DMS79 (cell line): ENCODE results near the gene CDC42SE2.

Source experiments
- DNase-seq: peaks from one replicate; lab custom pipeline; 2025; lab: John Stamatoyannopoulos, UW

Gene CDC42SE2, protein sequence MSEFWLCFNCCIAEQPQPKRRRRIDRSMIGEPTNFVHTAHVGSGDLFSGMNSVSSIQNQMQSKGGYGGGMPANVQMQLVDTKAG

DNA sequence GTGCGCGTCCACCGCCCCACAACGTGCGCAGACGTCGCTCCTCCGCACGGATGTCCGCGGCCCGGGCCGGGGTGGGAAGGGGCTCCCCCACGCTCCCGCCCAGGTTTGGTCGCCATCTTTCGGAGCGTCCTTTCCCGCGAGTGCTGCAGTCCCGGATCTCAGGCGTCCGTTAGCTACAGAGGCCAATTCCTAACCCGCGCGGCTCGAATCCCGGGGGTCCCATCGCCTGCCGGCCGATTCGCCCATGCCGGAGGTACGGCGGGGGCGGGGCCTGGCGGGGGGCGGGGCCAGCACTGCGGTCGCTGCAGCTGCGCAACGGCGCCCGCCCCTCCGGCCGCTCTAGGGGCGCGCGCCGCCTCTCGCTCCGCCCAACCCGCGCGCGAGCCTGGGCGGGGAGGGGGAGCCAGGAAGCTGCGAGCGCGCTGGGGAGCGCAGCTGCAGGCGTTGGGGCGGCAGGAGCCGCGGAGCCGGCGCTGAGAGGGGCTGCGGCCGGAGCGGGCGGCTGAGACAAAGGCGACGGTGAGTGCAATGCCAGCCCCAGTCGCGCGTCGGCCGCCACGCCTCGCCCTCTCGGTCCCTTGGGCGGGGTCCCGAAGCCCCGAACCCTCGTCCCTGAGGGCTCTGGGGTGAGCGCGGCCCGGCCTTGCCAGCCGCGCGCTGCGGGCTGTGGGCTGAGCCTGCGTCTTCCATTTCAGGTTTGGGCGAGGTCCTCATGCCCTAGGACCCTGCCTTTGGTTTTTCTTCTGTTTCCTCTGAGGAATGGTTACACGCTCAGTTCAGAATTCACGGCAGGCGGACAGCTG, at the start of gene CDC42SE2:
TSS of gene CDC42SE2 (plus strand) at position 406 of the 803 bp plus-strand sequence. CDS start 95,441 bp downstream, outside the sequence.
- DNase-seq = peak; percentile 33

DNA sequence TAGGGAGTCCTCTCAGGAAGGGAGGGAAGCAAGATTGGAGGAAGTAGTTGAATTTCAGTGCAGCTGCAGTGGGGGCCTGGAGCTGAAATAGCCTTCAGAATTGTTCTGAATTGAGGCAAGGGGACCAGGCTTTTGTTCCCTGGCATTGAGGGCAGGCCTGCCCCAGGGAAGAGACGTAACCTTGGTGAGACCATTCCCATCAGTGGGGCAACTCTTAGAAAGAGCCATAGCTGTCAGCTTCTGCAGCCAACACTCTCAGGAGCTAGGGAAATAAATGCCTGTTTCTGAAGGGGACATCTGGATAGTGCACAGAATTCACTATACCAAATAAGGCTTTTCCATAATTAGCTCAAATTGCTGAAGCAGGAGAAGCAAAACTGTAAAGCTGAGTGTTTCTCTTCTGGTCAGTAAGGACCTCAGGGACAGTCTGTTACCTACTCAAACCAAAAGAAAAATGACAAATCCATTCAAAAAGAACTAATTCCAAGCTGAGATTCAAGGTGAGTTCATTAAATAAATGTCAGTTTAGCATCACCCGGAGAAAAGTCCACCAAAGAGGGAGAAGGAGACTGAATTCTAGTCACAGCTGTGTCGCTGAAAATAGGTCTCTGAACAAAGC, 49.1 kb upstream of the CDC42SE2 start:
- DNase-seq = no peak

DNA sequence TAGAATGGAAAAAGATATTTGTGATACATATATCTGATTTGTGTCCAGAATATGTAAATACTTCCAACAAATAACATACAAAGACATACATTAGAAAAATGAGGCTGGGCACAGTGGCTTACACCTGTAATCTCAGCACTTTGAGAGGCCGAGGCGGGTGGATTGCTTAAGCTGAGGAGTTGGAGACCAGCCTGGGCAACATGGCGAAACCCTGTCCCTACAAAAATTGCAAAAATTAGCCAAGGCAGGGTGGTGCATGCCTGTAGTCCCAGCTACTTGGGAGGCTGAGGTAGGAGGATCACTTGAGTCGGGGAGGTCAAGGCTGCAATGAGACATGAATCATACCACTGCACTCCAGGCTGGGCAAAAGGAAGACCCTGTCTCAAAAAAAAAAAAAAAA, 46.1 kb upstream of the CDC42SE2 start:
- no peak for DNase-seq

DNA sequence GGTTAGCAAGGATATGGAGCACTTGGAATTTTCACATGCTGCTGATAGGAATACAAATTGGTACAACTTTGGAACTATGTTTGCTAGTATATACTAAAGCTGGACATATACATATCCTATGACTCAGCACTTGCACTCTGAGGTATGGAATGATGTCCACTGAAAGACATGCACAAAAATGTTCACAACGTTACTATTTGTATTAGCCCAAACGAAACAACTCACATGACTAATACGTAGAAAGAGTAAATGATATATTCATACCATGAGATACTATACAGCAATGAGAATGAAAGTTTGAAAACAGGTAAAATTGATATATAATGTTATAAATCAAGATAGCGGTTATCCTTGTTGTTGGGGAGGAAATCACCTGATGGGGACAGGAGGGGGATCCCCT, 45.5 kb upstream of the CDC42SE2 start:
- no peak for DNase-seq

DNA sequence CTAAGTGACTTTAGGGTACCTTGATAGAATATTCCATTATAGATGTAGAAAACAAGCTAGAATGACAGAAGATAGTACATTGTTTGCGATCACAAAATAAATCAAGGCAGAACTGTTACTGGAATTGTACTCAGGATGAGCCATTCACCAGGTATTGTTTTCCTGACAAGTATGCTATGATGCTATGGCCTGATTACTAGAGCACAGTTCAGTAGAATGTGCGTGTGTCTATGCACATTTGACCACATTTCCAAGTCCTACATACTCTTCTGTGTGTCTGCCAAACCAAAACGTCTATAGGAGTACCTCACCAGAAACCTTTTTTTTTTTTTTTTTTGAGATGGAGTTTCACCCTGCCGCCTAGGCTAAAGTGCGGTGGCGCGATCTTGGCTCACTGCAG, 43.3 kb upstream of the CDC42SE2 start:
- DNase-seq = no peak

DNA sequence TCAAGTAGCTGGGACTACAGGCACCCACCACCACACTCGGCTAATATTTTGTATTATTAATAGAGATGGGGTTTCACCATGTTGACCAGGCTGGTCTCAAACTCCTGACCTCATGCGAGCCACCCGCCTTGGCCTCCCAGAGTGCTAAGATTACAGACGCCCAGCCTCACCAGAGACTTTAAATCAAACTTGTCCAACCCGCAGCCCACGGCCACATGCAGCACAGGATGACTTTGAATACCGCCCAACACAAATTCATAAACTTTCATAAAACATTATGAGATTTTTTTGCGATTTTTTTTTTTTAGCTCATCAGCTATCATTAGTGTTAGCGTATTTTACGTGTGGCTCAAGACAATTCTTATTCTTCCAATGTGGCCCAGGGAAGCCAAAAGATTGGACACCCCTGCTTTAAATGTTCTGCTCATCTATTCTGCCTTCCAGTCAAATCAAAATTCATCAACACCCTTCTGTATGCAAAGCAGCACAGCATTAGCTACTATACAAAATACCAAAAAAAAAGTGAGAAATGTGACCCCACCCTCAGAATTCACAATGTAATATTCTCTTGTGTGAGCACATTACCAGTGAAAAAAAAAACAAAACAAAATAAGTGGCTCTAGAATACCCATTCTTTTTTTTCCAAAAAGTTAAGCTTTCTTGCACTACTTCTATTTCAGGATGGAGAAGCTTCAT, 42.7 kb upstream of the CDC42SE2 start:
- no peak for DNase-seq

DNA sequence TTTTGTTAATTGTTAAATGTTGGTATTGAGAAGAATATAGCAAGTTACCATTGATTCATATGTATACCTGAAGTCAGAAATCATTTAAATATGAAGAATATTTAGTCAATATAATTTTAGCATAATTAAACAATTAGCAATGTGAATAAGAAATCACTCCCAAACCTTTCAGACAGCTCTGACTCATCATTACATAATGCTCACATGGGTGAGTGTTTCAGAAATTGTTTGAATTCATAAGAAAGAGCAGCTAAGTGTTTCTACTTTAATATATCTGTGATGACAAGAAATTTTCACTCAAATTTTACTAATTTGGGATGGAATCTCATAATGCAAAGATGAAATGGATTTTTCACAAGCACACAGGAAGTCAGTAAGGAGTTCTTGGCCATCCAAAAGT, 42.0 kb upstream of the CDC42SE2 start:
- DNase-seq = no peak

DNA sequence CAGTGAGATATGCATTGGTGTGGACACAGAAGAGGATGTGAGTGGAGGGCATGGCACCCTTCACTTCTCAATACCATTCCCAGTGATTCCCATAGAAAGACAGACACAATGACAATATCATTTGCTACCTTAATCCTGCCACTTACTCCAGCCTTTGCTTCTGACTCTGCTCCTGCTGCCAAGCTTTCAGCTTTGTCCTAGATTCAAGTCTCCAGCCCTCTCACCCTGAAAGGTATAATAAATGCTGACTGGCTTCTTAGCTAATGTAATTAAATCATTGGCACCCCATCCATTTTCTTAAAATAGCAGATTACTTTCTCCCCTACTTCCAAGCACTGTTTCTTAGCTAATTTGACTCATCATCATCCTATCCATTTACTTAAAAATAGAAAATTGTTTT, 41.1 kb upstream of the CDC42SE2 start:
- DNase-seq = no peak

DNA sequence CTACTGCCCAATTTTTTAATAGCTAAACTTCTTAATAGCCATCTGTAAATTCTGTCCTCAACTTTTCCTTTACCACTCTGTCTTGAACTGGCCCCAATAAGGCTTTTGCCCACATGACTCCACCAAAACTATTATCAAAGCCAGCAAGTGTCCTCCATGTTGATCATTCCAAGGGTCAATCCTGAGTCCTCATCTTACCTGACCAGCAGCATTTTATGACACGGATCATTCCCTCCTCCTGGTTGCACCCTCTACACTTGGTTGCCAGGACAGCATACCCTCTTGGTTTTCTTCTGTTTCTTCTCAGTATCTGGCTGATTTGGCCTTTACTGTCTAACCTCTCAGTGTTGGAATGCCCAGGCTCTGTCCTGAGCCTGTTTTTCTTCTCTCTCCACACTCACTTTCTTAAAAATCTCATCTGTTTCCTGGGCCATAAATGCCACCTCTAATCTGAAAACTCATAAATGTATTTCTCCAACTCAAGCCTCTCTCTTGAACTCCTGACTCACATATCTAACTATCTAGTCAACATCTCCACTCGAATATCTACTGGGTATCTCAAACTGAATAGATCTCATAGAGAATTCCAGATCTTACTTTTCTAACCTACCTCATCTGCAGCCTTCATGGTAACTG, 40.0 kb upstream of the CDC42SE2 start:
- no peak for DNase-seq

DNA sequence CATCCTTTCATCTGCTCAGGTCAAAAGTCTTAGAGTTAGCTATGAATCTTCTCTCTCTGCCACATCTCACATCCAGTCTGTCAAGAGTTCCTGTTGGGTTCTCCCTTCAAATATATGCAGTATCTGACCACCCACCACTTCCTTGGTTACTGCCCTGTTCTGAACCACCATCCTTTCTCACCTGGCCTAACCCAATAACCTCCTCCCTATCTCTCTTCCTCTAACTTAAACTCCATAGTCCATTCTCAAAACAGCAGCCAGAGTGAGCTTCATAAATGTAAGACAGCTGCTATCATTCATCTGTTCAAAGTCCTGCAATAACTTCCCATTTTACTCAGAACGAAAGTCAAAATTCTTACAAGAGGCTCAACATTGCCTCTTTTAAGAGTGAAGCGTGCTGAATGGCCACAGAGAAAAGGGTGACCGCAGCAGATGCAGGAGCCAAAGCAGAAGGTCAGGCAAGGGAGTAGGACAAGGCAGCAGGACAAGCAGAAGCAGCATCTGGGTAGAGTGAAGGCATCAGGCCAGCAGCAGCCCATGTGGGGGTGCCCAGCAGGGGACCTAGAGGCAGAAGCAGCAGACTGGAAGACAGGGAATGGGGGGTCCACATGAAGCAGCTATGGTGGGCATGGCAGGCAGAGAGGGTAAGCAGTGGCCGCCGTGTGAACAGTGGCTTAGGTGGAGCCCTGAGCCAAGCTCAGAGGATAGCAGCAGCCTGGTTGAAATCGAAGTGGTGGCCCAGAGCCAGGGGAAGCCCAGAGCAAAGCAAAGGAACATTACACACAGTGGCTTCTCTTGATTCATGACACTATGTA, 39.3 kb upstream of the CDC42SE2 start:
- DNase-seq = no peak

DNA sequence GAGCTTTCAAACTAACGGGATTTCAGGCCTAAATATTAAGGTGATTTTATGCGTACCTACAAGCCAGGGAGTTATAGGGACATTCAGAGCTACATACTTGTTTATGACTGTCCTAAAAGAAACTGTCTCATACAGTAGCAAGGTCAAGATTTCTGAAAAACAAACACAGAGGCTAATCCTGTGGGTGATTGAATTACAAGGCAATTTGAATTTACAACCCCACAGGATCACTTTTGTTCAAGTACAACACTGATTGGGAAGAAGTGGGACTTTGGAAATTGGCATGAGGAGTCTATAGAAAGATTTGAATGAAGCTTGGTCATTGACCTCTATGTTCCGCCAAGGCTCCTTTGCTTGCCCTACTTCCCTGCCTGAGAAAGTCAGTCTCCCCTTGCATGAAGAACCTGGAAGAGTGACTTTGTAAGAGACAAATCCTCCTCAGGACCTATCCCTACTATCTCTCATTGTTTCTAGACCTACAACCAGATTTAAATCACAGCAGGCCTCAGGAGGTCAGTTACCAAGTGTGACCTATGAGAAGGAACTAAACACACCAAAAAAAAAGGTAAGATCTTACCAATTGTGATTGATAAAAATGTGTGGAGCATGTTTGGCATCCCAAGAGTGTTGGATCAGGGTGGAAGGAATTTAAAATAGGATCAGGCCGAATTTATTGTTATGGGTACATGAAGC, 38.4 kb upstream of the CDC42SE2 start:
- no peak for DNase-seq

DNA sequence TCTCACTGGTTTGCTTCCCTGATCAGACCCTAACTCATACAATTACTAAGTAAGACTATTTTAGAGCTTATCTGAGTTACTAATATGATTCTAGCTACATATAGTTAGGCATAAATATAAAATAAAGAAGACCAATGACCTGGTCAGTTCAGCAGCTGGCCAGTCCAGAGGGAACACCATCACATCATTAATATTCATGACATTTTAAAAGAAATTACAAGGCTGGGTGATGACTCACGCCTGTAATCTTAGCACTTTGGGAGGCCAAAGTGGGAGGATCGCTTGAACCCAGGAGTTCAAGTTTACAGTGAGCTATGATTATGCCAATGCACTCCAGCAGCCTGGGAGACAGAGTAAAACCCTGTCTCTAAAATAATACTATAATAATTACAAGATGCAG, 37.0 kb upstream of the CDC42SE2 start:
- DNase-seq = no peak

DNA sequence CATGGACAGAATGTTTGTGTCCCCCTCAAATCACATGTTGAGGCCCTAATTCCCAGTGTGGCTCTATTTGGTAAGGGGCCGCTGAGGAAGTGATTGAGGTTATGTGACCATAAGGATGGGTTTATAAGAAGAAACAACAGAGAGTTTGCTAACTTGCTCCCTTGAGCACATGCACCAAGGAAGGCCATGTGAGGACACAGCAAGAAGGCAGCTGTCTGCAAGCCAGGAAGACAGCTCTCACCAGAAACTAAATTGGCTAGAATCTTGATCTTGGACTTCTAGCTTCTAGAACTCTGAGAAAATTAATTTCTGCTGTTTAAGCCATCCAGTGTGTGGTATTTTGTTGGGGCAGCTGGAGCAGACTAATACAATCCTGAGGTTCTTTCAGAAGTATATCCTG, 35.2 kb upstream of the CDC42SE2 start:
- DNase-seq = no peak

DNA sequence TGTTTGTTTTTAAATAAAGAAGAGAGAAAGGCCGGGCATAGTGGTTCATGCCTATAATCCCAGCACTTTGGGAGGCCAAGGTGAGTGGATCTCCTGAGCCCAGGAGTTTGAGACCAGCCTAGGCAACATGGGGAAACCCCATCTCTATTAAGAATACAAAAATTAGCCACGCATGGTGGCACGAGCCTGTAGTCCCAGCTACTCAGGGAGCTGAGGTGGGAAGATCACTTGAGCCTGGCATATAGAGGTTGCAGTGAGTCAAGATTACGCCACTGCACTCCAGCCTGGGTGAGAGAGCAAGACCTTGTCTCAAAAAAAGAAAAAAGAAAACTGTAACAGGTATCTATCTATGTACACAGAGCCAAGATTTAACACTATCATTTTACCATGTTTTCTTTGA, 34.2 kb upstream of the CDC42SE2 start:
- DNase-seq = no peak

DNA sequence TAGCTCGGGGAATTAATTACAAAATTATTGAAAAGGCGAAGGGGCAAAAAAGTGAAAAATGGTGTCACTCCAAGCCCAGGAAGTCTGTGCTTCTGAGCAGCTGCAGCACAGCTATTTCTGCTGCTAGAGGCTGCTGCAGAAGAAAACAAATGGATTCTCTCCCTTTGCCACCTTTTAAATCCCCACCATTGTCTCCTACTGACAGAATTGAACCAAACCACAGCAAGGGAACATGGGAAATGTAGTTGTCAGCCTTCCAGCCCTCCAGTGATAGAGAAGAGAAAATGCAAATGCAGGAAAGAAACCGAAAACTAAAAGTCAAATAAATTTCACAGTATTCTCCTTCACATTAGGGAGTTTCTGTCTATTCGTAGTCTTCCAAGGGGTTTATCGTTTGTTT, 33.4 kb upstream of the CDC42SE2 start:
- DNase-seq = no peak

DNA sequence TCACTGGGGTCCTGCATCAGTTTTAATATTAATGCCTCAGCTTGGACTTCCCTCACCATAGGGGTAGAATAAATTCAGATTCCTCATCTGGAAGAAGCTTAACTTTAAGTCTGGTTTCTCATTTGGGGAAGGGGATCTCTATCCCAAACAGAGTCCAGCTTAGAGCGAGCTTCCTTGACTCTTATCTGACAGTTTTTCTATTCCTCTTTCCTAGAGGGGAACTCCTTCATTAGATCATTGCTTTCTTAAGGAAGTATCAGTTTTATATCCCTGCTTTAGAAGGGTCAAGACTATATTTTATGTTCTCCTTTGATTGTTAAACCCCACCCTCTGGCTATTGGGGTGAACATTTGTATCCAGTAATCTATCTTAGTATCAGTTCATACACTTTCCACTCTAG, 24.2 kb upstream of the CDC42SE2 start:
- DNase-seq = no peak

DNA sequence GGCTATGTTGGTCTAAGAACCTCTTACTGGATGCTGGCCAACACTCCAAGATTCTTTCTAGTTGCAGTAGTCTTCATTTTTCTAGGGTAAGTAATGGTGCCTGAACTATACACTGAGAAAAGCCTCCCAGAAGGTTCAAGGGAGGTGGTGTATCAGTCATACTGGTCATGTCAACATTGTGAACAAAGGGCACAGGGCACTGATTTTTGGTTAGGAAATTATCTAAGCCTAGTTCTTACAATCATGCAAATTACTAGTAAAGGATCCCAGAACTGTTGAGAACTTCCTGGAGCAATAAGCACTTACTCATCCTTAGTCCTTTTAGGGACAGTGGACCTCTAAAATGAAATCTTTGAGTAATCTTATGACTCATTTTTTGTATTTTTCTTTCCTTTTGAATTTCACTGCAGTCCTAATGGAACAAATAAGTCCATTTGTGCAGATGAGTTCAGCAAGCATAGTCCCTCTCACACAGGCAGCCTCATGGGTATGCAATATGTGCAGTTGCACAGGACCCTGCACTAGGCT, 21.1 kb upstream of the CDC42SE2 start:
- DNase-seq = no peak

DNA sequence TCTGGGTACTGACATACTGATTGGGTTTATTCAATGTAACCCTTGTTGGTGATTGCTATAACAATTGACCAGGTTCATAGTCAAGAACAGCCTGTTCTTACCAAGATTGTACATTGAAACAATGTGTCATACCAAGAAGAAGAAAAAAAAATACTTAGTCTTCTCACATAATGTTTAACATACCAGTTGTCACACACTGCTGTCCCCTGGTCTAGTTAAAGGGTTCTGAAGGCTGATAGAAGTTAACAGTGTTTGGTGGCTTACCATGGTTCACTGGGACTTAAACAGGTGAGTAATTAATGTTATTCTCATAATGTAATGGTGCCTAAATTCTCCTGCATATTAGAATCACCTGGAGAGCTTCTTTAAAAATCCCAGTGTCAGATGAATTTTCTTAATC, 18.5 kb upstream of the CDC42SE2 start:
- DNase-seq = no peak

DNA sequence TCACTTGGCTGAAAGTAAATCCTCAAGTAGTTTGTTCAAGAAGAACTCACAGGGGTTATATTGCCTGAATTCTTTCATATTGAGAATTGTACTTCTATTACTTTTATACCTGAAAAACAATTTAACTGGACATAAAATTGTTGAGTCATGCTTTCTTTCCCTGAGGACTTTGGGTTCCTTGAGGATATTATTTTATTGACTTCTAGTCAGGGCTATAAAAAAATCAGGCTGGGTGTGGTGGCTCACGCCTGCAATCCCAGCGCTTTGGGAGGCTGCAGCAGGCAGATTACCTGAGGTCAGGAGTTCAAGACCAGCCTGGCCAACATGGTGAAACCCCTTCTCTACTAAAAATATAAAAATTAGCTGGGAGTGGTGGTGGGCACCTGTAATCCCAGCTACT, 17.9 kb upstream of the CDC42SE2 start:
- DNase-seq = no peak

DNA sequence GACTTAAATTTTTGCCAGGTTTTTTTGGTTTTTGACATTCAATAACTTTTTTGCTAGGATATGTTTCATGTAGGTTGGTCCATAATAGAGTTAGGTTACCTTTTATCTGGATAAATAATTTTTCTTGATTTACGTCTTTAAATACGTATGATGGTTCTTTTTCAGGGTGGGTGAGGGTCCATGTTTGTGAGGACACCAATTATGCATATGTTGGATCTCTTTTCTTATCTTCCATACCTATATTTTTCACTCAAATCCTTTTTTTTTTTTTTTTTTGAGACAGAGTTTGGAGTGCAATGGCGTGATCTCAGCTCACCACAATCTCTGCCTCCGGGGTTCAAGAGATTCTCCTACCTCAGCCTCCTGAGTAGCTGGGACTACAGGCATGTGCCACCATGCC, 17.3 kb upstream of the CDC42SE2 start:
- no peak for DNase-seq
